ENCODE measurements around the gene TBL1Y.
"Not testable (repeated sequence)": the region's sequence is repeated elsewhere in the genome, so short reads cannot be mapped to it uniquely, and the experiment has no call there.

Gene TBL1Y

GRCh38 chrY:6997503-6998066 is 87.1 kb downstream of the TBL1Y start:
- CTCF ChIA-PET = no interaction called here
- H3K4me3 Mint-ChIP-seq = no peak overlapping the region
- no peak overlapping the region for H3K27ac Mint-ChIP-seq
- DNase-seq = no peak
- no peaks in the 10 kb centered on the region for H3K9me3 Mint-ChIP-seq
- H3K4me1 Mint-ChIP-seq = no peaks in the 10 kb centered on the region
- H3K27me3 Mint-ChIP-seq = peaks cover 3% of the 10 kb centered on the region
- H3K36me3 Mint-ChIP-seq = no peaks in the 10 kb centered on the region

GRCh38 chrY:6999905-7000304 is 89.4 kb downstream of the TBL1Y start:
- DNase-seq = no peak
- H3K4me1 Mint-ChIP-seq = no peaks in the 10 kb centered on the region
- CTCF ChIA-PET = no interaction called here
- H3K27ac Mint-ChIP-seq = no peak overlapping the region
- H3K27me3 Mint-ChIP-seq = peaks cover 7% of the 10 kb centered on the region
- no peaks in the 10 kb centered on the region for H3K36me3 Mint-ChIP-seq
- no peaks in the 10 kb centered on the region for H3K9me3 Mint-ChIP-seq
- H3K4me3 Mint-ChIP-seq = no peak overlapping the region

DNA sequence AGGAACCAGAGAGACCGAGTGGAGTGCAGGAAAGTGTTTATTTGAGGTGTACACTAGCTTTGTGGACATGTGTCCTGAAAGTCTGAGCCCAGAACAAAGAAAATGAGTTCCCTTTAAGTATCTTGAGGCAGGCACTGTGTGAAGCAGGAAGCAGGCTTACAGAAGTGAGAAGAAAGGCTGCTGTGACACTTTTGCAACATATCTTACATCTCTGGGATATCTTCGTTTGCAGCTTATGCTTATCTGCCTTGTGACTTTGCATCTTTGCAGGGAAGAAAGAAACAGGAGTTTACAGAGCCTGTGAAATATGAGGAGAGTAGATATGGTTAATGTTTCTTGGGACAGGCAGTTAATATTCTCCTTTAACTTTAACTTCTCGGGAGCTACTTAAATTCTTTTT is 92.1 kb downstream of the TBL1Y start:
- Mint-ChIP-seq H3K27ac (no peak overlapping the region), H3K27me3 (peaks cover 7% of the 10 kb centered on the region), H3K4me3 (no peak overlapping the region), H3K9me3 (no peaks in the 10 kb centered on the region), H3K36me3 (no peaks in the 10 kb centered on the region), H3K4me1 (no peaks in the 10 kb centered on the region)
- DNase-seq = no peak
- CTCF ChIA-PET = no interaction called here

DNA sequence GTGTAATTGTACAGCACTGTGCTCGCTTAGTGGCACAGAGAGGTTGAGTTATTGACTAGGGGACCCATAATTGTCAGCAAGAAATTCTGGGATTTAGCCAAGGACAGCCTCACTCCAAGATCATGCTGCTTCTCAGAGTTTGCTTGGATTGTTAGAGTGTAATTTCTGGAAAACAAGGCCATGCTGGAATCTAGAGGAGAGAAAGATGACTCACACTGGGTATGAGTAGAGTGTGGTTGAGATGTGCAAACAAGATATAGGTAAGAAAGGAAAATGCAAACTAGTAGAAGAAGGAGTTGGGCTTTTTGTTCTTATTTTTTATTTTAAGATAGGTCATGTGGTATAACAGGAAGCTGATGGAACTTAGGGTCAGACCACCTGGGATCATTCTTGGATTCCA is 97.4 kb downstream of the TBL1Y start:
- no peak overlapping the region for H3K4me3 Mint-ChIP-seq
- H3K27ac Mint-ChIP-seq = no peak overlapping the region
- DNase-seq = no peak
- no peaks in the 10 kb centered on the region for H3K9me3 Mint-ChIP-seq
- H3K36me3 Mint-ChIP-seq = no peaks in the 10 kb centered on the region
- H3K4me1 Mint-ChIP-seq = no peaks in the 10 kb centered on the region
- CTCF ChIA-PET = no interaction called here
- peaks cover 4% of the 10 kb centered on the region for H3K27me3 Mint-ChIP-seq

GRCh38 chrY:7008578-7009355 is 98.3 kb downstream of the TBL1Y start:
- no peak overlapping the region for H3K27ac Mint-ChIP-seq
- no peak for DNase-seq
- H3K4me3 Mint-ChIP-seq = no peak overlapping the region
- H3K27me3 Mint-ChIP-seq = no peaks in the 10 kb centered on the region
- H3K36me3 Mint-ChIP-seq = no peaks in the 10 kb centered on the region
- no peaks in the 10 kb centered on the region for H3K9me3 Mint-ChIP-seq
- no peaks in the 10 kb centered on the region for H3K4me1 Mint-ChIP-seq
- CTCF ChIA-PET = no interaction called here

- Mint-ChIP-seq H3K36me3 (no peaks in the 10 kb centered on the region), H3K4me3 (no peak overlapping the region), H3K27me3 (no peaks in the 10 kb centered on the region), H3K27ac (no peak overlapping the region), H3K4me1 (no peaks in the 10 kb centered on the region), H3K9me3 (no peaks in the 10 kb centered on the region)
- CTCF ChIA-PET = no interaction called here
- no peak for DNase-seq
Observed at GRCh38 chrY:7013051-7013450, 102.6 kb downstream of the TBL1Y start.

DNA sequence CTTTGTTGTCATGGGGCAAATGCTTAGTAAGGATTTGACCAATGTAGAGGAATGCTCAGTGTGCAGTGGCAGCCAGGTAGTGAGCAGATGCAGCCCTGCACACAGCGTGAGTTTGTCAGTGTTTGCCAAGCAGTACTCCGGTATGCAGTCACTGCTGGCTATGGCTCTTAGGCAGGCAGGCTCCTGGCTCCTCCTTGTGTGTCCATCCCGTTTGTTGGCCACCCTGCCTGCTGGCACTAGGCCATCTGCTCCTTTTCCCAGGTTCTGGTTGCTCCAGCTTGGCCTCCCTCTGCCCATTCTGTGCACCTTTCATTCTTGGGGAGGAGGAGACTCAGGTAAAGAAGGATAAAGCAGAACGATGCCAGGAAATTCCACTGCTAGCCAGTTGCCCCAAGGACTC is 106.0 kb downstream of the TBL1Y start:
- Mint-ChIP-seq H3K27ac (no peak overlapping the region), H3K4me3 (no peak overlapping the region), H3K27me3 (no peaks in the 10 kb centered on the region), H3K9me3 (no peaks in the 10 kb centered on the region), H3K36me3 (no peaks in the 10 kb centered on the region), H3K4me1 (no peaks in the 10 kb centered on the region)
- DNase-seq = no peak
- CTCF ChIA-PET = no interaction called here

DNA sequence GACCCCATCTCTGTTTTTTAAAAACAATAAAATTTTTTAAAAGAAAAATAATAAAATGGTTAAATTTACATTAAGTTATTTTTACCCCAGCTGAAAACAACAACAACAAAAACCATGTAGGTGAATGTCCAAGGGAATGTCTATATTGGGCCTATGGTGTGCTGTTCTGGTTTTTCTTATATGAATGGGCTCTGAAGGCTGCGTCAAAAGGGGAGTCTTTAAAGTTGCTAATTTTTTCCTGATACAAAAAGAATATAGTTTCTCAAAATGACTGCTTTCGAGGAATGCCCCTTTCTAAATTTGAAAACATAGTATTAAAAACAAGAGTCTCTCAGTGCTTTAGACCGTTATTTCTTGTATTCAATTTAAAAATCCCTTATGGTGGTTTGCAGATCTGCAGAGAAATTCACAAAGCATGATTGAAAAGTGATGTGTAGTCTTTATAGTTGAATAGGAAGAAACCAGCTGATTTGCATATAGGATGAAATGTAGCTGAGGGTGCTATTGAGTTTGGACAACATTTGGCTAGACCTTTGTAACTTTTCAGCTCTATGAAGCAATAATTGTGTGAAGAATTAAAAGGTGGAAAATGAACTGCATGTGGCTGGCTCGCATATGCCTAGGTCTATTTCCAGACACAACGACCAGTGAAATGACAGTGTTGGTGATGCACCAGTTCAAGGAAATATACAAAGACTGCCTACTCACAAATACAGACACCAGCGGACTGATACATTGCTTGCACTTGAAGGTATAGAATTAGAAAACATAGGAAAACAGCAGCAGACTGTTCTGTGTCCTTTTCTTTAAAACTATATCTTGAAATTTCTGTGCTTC is 107.0 kb downstream of the TBL1Y start:
- no peak for DNase-seq
- Mint-ChIP-seq H3K4me1 (no peaks in the 10 kb centered on the region), H3K36me3 (no peaks in the 10 kb centered on the region), H3K9me3 (no peaks in the 10 kb centered on the region), H3K27ac (no peak overlapping the region), H3K4me3 (no peak overlapping the region), H3K27me3 (no peaks in the 10 kb centered on the region)
- CTCF ChIA-PET = no interaction called here

DNA sequence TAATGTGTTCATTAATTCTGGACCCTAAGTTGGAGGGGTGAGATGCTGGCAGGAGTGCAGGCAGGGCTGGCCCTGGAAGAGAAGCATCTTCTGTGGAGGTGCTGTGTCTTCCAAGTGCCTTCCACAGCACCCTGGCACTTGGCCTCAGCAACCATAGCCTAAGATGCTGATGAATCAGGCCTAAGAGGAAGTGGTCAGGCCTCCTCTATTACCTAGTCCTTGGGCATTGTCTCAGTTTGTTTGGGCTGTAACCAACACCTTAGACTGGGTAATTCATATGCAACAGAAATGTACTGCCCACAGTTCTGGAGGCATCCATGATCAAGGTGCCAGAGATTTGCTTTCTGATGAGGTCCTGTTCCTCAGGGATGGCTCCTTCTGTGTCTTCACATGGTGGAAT is 128.5 kb downstream of the TBL1Y start:
- CTCF ChIA-PET = no interaction called here
- Mint-ChIP-seq H3K27ac (no peak overlapping the region), H3K27me3 (peaks cover 3% of the 10 kb centered on the region), H3K36me3 (no peaks in the 10 kb centered on the region), H3K4me3 (no peak overlapping the region), H3K4me1 (no peaks in the 10 kb centered on the region), H3K9me3 (no peaks in the 10 kb centered on the region)
- DNase-seq = no peak

- Mint-ChIP-seq H3K9me3 (no peaks in the 10 kb centered on the region), H3K4me3 (no peak overlapping the region)
Observed at GRCh38 chrY:7040662-7041061, 130.2 kb downstream of the TBL1Y start.

GRCh38 chrY:7041983-7042382 is 131.5 kb downstream of the TBL1Y start:
- no peak for DNase-seq
- H3K36me3 Mint-ChIP-seq = no peaks in the 10 kb centered on the region
- no peaks in the 10 kb centered on the region for H3K9me3 Mint-ChIP-seq
- no peak overlapping the region for H3K27ac Mint-ChIP-seq
- peaks cover 3% of the 10 kb centered on the region for H3K27me3 Mint-ChIP-seq
- no peaks in the 10 kb centered on the region for H3K4me1 Mint-ChIP-seq
- CTCF ChIA-PET = no interaction called here
- no peak overlapping the region for H3K4me3 Mint-ChIP-seq

More at GRCh38 chrY:7040662-7041061, 130.2 kb downstream of the TBL1Y start:
- no peak overlapping the region for H3K27ac Mint-ChIP-seq
- CTCF ChIA-PET = no interaction called here
- no peaks in the 10 kb centered on the region for H3K36me3 Mint-ChIP-seq
- H3K27me3 Mint-ChIP-seq = peaks cover 3% of the 10 kb centered on the region
- H3K4me1 Mint-ChIP-seq = no peaks in the 10 kb centered on the region
- no peak for DNase-seq

GRCh38 chrY:7052461-7052860 is 142.0 kb downstream of the TBL1Y start:
- H3K9me3 Mint-ChIP-seq, H3K27me3 Mint-ChIP-seq, H3K27ac Mint-ChIP-seq, H3K36me3 Mint-ChIP-seq, H3K4me1 Mint-ChIP-seq, DNase-seq, H3K4me3 Mint-ChIP-seq, CTCF ChIA-PET: not testable (repeated sequence)

GRCh38 chrY:7056886-7057285 is 146.4 kb downstream of the TBL1Y start:
- no peaks in the 10 kb centered on the region for H3K27me3 Mint-ChIP-seq
- DNase-seq = no peak
- no peaks in the 10 kb centered on the region for H3K36me3 Mint-ChIP-seq
- CTCF ChIA-PET = no interaction called here
- no peak overlapping the region for H3K27ac Mint-ChIP-seq
- no peaks in the 10 kb centered on the region for H3K9me3 Mint-ChIP-seq
- H3K4me1 Mint-ChIP-seq = no peaks in the 10 kb centered on the region
- no peak overlapping the region for H3K4me3 Mint-ChIP-seq

DNA sequence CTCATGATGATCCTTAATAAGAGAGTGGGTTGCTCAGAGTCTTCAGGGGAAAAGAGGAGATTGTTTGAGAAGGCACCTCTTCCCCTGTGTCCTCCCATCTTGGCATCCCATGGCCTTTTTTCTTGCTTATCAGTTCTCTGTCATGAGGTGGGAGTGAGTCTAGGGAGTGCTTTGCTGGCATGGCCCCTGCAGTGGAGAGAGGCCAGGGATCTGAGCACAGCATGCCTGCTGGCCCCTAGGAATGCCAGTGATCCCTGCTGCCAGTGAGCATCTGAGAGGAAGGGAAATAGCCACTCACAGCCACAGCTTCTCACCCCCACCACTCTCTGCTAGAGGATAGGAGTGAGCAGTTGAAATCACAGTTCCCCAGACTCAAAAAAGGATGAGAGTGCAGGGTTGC is 168.2 kb downstream of the TBL1Y start:
- H3K27ac Mint-ChIP-seq = no peak overlapping the region
- no peak overlapping the region for H3K4me3 Mint-ChIP-seq
- no peaks in the 10 kb centered on the region for H3K27me3 Mint-ChIP-seq
- H3K9me3 Mint-ChIP-seq = no peaks in the 10 kb centered on the region
- no peaks in the 10 kb centered on the region for H3K4me1 Mint-ChIP-seq
- CTCF ChIA-PET = no interaction called here
- no peaks in the 10 kb centered on the region for H3K36me3 Mint-ChIP-seq
- no peak for DNase-seq

DNA sequence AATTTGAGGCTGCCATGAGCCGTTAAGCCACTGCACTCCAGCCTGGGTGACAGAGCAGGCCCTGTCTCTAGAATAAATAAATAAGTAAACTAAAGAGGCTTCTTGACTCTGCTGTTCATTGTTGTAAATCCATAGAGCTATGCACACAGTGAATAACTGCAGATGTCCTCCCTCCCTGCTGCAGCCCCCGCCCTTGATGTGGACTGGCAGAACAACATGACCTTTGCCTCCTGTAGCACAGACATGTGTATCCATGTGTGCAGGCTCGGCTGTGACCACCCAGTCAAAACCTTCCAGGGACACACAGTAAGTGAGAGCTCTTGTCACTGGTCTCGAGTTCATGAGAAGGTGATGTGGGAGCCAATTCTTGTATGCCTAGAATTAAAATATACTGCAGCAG is 170.1 kb downstream of the TBL1Y start:
- CTCF ChIA-PET, H3K36me3 Mint-ChIP-seq, H3K27me3 Mint-ChIP-seq, DNase-seq, H3K4me1 Mint-ChIP-seq, H3K27ac Mint-ChIP-seq, H3K4me3 Mint-ChIP-seq, H3K9me3 Mint-ChIP-seq: not testable (repeated sequence)

All from activated naive CD4-positive, alpha-beta T cell treated with anti-CD3 and anti-CD28 coated beads, Interleukin-2, amount 10 ng/mL, durations not matched to agents 7 days and 5 days (primary cell).